Omental fat pad (tissue), 4 donors: ENCODE measurements around the gene IFNA2. TPM values are rescaled to one million over a fixed set of nuclear protein-coding genes. Genes with fewer than 3 reads are reported as not detected.

ENCODE experiments used
- ATAC-seq: fragments of 150-250 bp; one replicate; pipeline ENCODE4 v1.9.1; 2016; ENCODE audit warnings: mild to moderate bottlenecking, moderate library complexity; ENCODE audit not compliant: low FRiP score
- DNase-seq: peaks from one replicate; pipeline ENCODE4 v3.0.0-alpha.2; 2019; ENCODE audit warnings: low spot score
- CTCF ChIP-seq, 3 donors: fragments of 450-650 bp; IDR thresholded peaks; one replicate each; pipeline ENCODE4 v1.5.1; 2016 to 2017; ENCODE audit warnings: antibody characterized with exemption in 3 of 3, mild to moderate bottlenecking in 3 of 3, moderate library complexity in 2 of 3
- total RNA-seq, 4 donors: library from RNA; depleted of rRNA; stranded (reverse); fragments of >200 nt; gene quantifications; one replicate each; pipeline ENCODE4 v1.1.0, GENCODE V29; 2016

Gene IFNA2
- total RNA-seq, 4 donors from 2014 or later, result 0.75 TPM; not detected in 3

- ATAC-seq (no peak), DNase-seq (no peak)
- no peak for TF ChIP-seq CTCF (IDR thresholded peaks at IDR 0.05)
Measured at GRCh38 chr9:21414220-21414940, 29.2 kb upstream of the IFNA2 start.

GRCh38 chr9:21413624-21414023 is 28.4 kb upstream of the IFNA2 start:
- ATAC-seq (no peak), DNase-seq (no peak)
- no peak for TF ChIP-seq CTCF (IDR thresholded peaks at IDR 0.05)

GRCh38 chr9:21413151-21413550 is 28.0 kb upstream of the IFNA2 start:
- DNase-seq, result no peak
- TF ChIP-seq CTCF (IDR thresholded peaks at IDR 0.05), result no peak
- no peak for ATAC-seq

- ATAC-seq (no peak), DNase-seq (no peak)
- no peak for TF ChIP-seq CTCF (IDR thresholded peaks at IDR 0.05)
Measured at GRCh38 chr9:21412107-21412506, 26.9 kb upstream of the IFNA2 start.

- no peak for ATAC-seq
- DNase-seq, result no peak
- no peak for TF ChIP-seq CTCF (IDR thresholded peaks at IDR 0.05)
Measured at GRCh38 chr9:21408817-21409216, 23.6 kb upstream of the IFNA2 start, which contains the start of gene IFNA8. TSS of gene IFNA8 (plus strand) at chr9:21409117. CDS start at chr9:21409177, 60 bp downstream.

- ATAC-seq (no peak), DNase-seq (no peak)
- no peak for TF ChIP-seq CTCF (IDR thresholded peaks at IDR 0.05)
Measured at GRCh38 chr9:21404146-21404545, 18.9 kb upstream of the IFNA2 start.
